ENCODE measurements around the gene IDH2.

GRCh38 chr15:90058775-90059174 is 43.5 kb downstream of the IDH2 start:
- no peak for TF ChIP-seq CBX3 (IDR thresholded peaks at IDR 0.05; ENCODE audit: low read depth)
- TF ChIP-seq CTCF (IDR thresholded peaks at IDR 0.05 in 2 of 3, conservative IDR thresholded peaks at IDR 0.05 in 1 of 3; ENCODE audit: borderline replicate concordance in 1 of 3, insufficient read depth in 1 of 3, low read depth in 2 of 3, low read length in 2 of 3): no peak
- TF ChIP-seq RAD21 (IDR thresholded peaks at IDR 0.05; ENCODE audit: low read depth): no peak
- no peak for TF ChIP-seq SIN3A (IDR thresholded peaks at IDR 0.05; ENCODE audit: low read depth)
- no peak for TF ChIP-seq POLR2A (IDR thresholded peaks at IDR 0.05; ENCODE audit: borderline replicate concordance, extremely low read depth, insufficient read depth, insufficient read length)
- no peak for TF ChIP-seq EGR1 (IDR thresholded peaks at IDR 0.05; ENCODE audit: low read depth)
- TF ChIP-seq POLR2AphosphoS5 (IDR thresholded peaks at IDR 0.05; ENCODE audit: low read depth, low read length): no peak
- TF ChIP-seq ELF1 (IDR thresholded peaks at IDR 0.05; ENCODE audit: borderline replicate concordance, low read depth): no peak
